Lower leg skin (tissue), 3 donors: ENCODE data around the gene CHD6.

Experiments used
- CTCF ChIP-seq, 3 donors: fragments of 450-650 bp; IDR thresholded peaks; one replicate each; pipeline ENCODE4 v1.5.1; 2016; ENCODE audit warnings: antibody characterized with exemption in 3 of 3, mild to moderate bottlenecking in 3 of 3, moderate library complexity in 2 of 3
- POLR2A ChIP-seq, 2 donors: fragments of 450-650 bp; IDR thresholded peaks; one replicate each; pipeline ENCODE4 v1.6.1; 2016 to 2017; ENCODE audit warnings: antibody characterized with exemption in 2 of 2, mild to moderate bottlenecking in 1 of 2, moderate library complexity in 1 of 2

GRCh38 chr20:41615676-41616075 lies 2.5 kb downstream of the CHD6 start:
- TF ChIP-seq CTCF (IDR thresholded peaks at IDR 0.05) (no peak), POLR2A (IDR thresholded peaks at IDR 0.05) (no peak)
